Liver (tissue), 9 donors: Measurements from ENCODE around the gene CHM. TPM values are rescaled to one million over a fixed set of nuclear protein-coding genes. Genes with fewer than 3 reads are reported as not detected.

Source experiments
- DNase-seq: peaks from one replicate; pipeline ENCODE4 v3.0.0-alpha.2; 2017; ENCODE audit warnings: low spot score
- H3K27ac ChIP-seq, 2 donors: one replicate each; pipeline ENCODE4 v1.7.0; 2013; ENCODE audit warnings: inconsistent platforms in 2 of 2, low read length in 2 of 2, control low read depth in 1 of 2, low read depth in 1 of 2, mild to moderate bottlenecking in 1 of 2
- H3K27me3 ChIP-seq, 4 donors: one replicate each; pipeline versions ENCODE4 v1.6.1 to v1.7.0; 2013; ENCODE audit warnings: low read length in 3 of 4, inconsistent platforms in 1 of 4, mild to moderate bottlenecking in 1 of 4, moderate library complexity in 1 of 4; ENCODE audit not compliant: control insufficient read depth in 4 of 4, insufficient read depth in 4 of 4
- H3K36me3 ChIP-seq, 4 donors: one replicate each; pipeline versions ENCODE4 v1.6.1 to v1.7.0; 2013; ENCODE audit warnings: low read length in 3 of 4, mild to moderate bottlenecking in 3 of 4, low read depth in 1 of 4, moderate library complexity in 1 of 4; ENCODE audit not compliant: control insufficient read depth in 4 of 4, insufficient read depth in 3 of 4
- H3K4me1 ChIP-seq, 4 donors: one replicate each; pipeline versions ENCODE4 v1.6.1 to v1.7.0; 2013; ENCODE audit warnings: low read length in 3 of 4, mild to moderate bottlenecking in 3 of 4, moderate library complexity in 1 of 4; ENCODE audit not compliant: control insufficient read depth in 4 of 4, insufficient read depth in 4 of 4
- H3K4me3 ChIP-seq, 3 donors: one replicate each; pipeline versions ENCODE4 v1.6.1 to v1.7.0; 2013; ENCODE audit warnings: low read length in 3 of 3, control low read depth in 1 of 3, low read depth in 1 of 3, mild to moderate bottlenecking in 1 of 3
- H3K9ac ChIP-seq, 2 donors: one replicate each; pipeline ENCODE4 v1.7.0; 2013; ENCODE audit warnings: low read length in 2 of 2, mild to moderate bottlenecking in 2 of 2, moderate library complexity in 2 of 2, control low read depth in 1 of 2, low read depth in 1 of 2
- H3K9me3 ChIP-seq, 4 donors: one replicate each; pipeline versions ENCODE4 v1.6.1 to v1.7.0; 2013; ENCODE audit warnings: low read length in 3 of 4; ENCODE audit not compliant: control insufficient read depth in 4 of 4
- ATF3 ChIP-seq: IDR thresholded peaks from 2 replicates; pipeline ENCODE4 v1.6.1; 2016; ENCODE audit warnings: antibody characterized with exemption
- CTCF ChIP-seq: fragments of 150-350 bp; IDR thresholded peaks from 2 replicates; pipeline ENCODE4 v1.5.1; 2017; ENCODE audit warnings: improper control_type of control experiment, low read depth, low read length; ENCODE audit not compliant: missing input control
- EGR1 ChIP-seq, 2 donors: IDR thresholded peaks; 2 replicates each; pipeline ENCODE4 v1.6.1; 2016 to 2018; ENCODE audit warnings: antibody characterized with exemption in 2 of 2, low read depth in 2 of 2
- FOXA2 ChIP-seq: IDR thresholded peaks from 2 replicates; pipeline ENCODE4 v1.6.1; 2016; ENCODE audit warnings: antibody characterized with exemption
- GABPA ChIP-seq, 2 donors: IDR thresholded peaks in 1 of 2; conservative IDR thresholded peaks in 1 of 2; 2 replicates each; pipeline ENCODE4 v1.6.1; 2016; ENCODE audit warnings: antibody characterized with exemption in 2 of 2, mild to moderate bottlenecking in 1 of 2, moderate library complexity in 1 of 2
- HNF4A ChIP-seq, 2 donors: conservative IDR thresholded peaks; 2 replicates each; pipeline ENCODE4 v1.6.1; 2016; ENCODE audit warnings: antibody characterized with exemption in 2 of 2, mild to moderate bottlenecking in 2 of 2
- HNF4G ChIP-seq: IDR thresholded peaks from 2 replicates; pipeline ENCODE4 v1.6.1; 2016; ENCODE audit warnings: antibody characterized with exemption
- MAX ChIP-seq: IDR thresholded peaks from 2 replicates; pipeline ENCODE4 v1.6.1; 2016; ENCODE audit warnings: antibody characterized with exemption
- RAD21 ChIP-seq, 2 donors: IDR thresholded peaks; 2 replicates each; pipeline ENCODE4 v1.6.1; 2016; ENCODE audit warnings: antibody characterized with exemption in 2 of 2, mild to moderate bottlenecking in 2 of 2
- REST ChIP-seq: IDR thresholded peaks from 2 replicates; pipeline ENCODE4 v1.6.1; 2016; ENCODE audit warnings: antibody characterized with exemption, mild to moderate bottlenecking
- RXRA ChIP-seq, 2 donors: IDR thresholded peaks; 2 replicates each; pipeline ENCODE4 v1.6.1; 2017 to 2018; ENCODE audit warnings: antibody characterized with exemption in 2 of 2, mild to moderate bottlenecking in 1 of 2
- TAF1 ChIP-seq: conservative IDR thresholded peaks from 2 replicates; pipeline ENCODE4 v1.6.1; 2016; ENCODE audit warnings: antibody characterized with exemption, mild to moderate bottlenecking
- YY1 ChIP-seq: IDR thresholded peaks from 2 replicates; pipeline ENCODE4 v1.6.1; 2016; ENCODE audit warnings: antibody characterized with exemption, mild to moderate bottlenecking
- ZBTB33 ChIP-seq: IDR thresholded peaks from 2 replicates; pipeline ENCODE4 v1.6.1; 2016; ENCODE audit warnings: antibody characterized with exemption
- WGBS: extraction: QIAGEN DNeasy Blood & Tissue Kit; methylation state at CpG from one replicate; pipeline ENCODE4 v1.1.7; 2013; 5-methylcytosine and 5-hydroxymethylcytosine counted together
- polyA plus RNA-seq, 2 donors: library from polyadenylated mRNA; stranded (reverse) in 1 of 2; unstranded in 1 of 2; fragments of 200-250 nt in 1 of 2; fragments of >200 nt in 1 of 2; fragmentation: Nextera tagmentation in 1 of 2; extraction: Ambion mirVana in 1 of 2; gene quantifications; one replicate each; pipeline versions ENCODE4 v1.2.1 to v1.2.3, GENCODE V29; 2013 to 2015
- total RNA-seq, 2 donors: library from RNA; depleted of rRNA; stranded (reverse); fragments of >200 nt; gene quantifications; one replicate each; pipeline ENCODE4 v1.2.3, GENCODE V29; 2014
- donor health status: healthy.
- donor health status: healthy.
- donor health status: healthy.
- donor health status: healthy.
- donor health status: healthy.

The CHM gene
- total and polyA plus RNA-seq, 4 donors: 5.1 to 8.1 (median 6.4) TPM

GRCh38 chrX:86066998-86067397 is 19.6 kb upstream of the CHM start:
- Histone ChIP-seq H3K9me3 (no peaks in the 10 kb centered on the region), H3K4me3 (no peak overlapping the region), H3K27me3 (peaks cover 0 to 2% (median 0%) of the 10 kb centered on the region in 4 donors), H3K9ac (no peak overlapping the region), H3K4me1 (no peaks in the 10 kb centered on the region), H3K27ac (no peak overlapping the region), H3K36me3 (no peaks in the 10 kb centered on the region)
- 74% methylated on average over 4 of the region's 4 CpGs for WGBS
- TF ChIP-seq ZBTB33 (no peak), RAD21 (IDR thresholded peaks at IDR 0.05) (peak in 1 of 2 donors; percentile 26)
- DNase-seq: no peak

- DNase-seq: no peak
- Histone ChIP-seq H3K9ac (no peak overlapping the region), H3K27me3 (peaks cover 0 to 2% (median 1%) of the 10 kb centered on the region in 4 donors), H3K4me3 (no peak overlapping the region), H3K36me3 (no peaks in the 10 kb centered on the region), H3K4me1 (no peaks in the 10 kb centered on the region), H3K9me3 (no peaks in the 10 kb centered on the region), H3K27ac (no peak overlapping the region)
- WGBS: 85% methylated on average over 3 of the region's 3 CpGs
- TF ChIP-seq ATF3: no peak
- TF ChIP-seq HNF4G: no peak
- no peak for TF ChIP-seq EGR1 (IDR thresholded peaks at IDR 0.05; ENCODE audit: low read depth in 2 of 2)
- no peak for TF ChIP-seq MAX
- TF ChIP-seq FOXA2: no peak
- TF ChIP-seq CTCF: no peak
- TF ChIP-seq RXRA (IDR thresholded peaks at IDR 0.05): no peak
- no peak for TF ChIP-seq GABPA (IDR thresholded peaks at IDR 0.05 in 1 of 2, conservative IDR thresholded peaks at IDR 0.05 in 1 of 2)
- TF ChIP-seq ZBTB33: no peak
- no peak for TF ChIP-seq REST
- no peak for TF ChIP-seq HNF4A (conservative IDR thresholded peaks at IDR 0.05)
- TF ChIP-seq RAD21 (IDR thresholded peaks at IDR 0.05): no peak
- TF ChIP-seq TAF1: no peak
- TF ChIP-seq YY1: no peak
These were observed 14.0 kb upstream of the CHM start for GRCh38 chrX:86061407-86061806.
